Kidney tubule cell (primary cell): ENCODE measurements around the gene SLC19A1.

Experiments
- DNase-seq: peaks from one replicate; pipeline ENCODE4 v3.0.0-alpha.2; 2018; ENCODE audit warnings: low spot score

The SLC19A1 gene

GRCh38 chr21:45517249-45518065 lies 24.8 kb downstream of the SLC19A1 start:
- DNase-seq, result no peak

GRCh38 chr21:45516671-45517151 lies 25.5 kb downstream of the SLC19A1 start:
- DNase-seq, result no peak

GRCh38 chr21:45516071-45516670 lies 26.1 kb downstream of the SLC19A1 start:
- no peak for DNase-seq

- no peak for DNase-seq
Observed at GRCh38 chr21:45515241-45516061, 26.8 kb downstream of the SLC19A1 start.

- no peak for DNase-seq
Observed at GRCh38 chr21:45514311-45515021, 27.8 kb downstream of the SLC19A1 start.

GRCh38 chr21:45513741-45514310 lies 28.4 kb downstream of the SLC19A1 start:
- DNase-seq, result no peak

GRCh38 chr21:45513003-45513717 lies 29.1 kb downstream of the SLC19A1 start:
- DNase-seq, result peak; percentile 41

- DNase-seq, result no peak
Observed at GRCh38 chr21:45512626-45513002, 29.6 kb downstream of the SLC19A1 start.

GRCh38 chr21:45511661-45512431 lies 30.4 kb downstream of the SLC19A1 start:
- DNase-seq, result no peak

- DNase-seq, result no peak
Observed at GRCh38 chr21:45511007-45511406, 31.2 kb downstream of the SLC19A1 start.

- DNase-seq, result no peak
Observed at GRCh38 chr21:45510466-45510955, 31.7 kb downstream of the SLC19A1 start.

GRCh38 chr21:45509566-45510465 lies 32.4 kb downstream of the SLC19A1 start:
- no peak for DNase-seq

- no peak for DNase-seq
Observed at GRCh38 chr21:45508607-45509565, 33.4 kb downstream of the SLC19A1 start.

GRCh38 chr21:45507888-45508508 lies 34.2 kb downstream of the SLC19A1 start:
- DNase-seq, result no peak

GRCh38 chr21:45507523-45507875 lies 34.7 kb downstream of the SLC19A1 start:
- DNase-seq, result no peak

- DNase-seq, result no peak
Observed at GRCh38 chr21:45506836-45507522, 35.3 kb downstream of the SLC19A1 start.
